Endothelial cell of umbilical vein (primary cell): ENCODE results near the gene SHOX. TPM values are rescaled to one million over a fixed set of nuclear protein-coding genes. Genes with fewer than 3 reads are reported as not detected.

Experiments used
- BruUV-seq: library from RNA; stranded (reverse); fragments of 400-500 nt; replicated peaks from 2 replicates; lab custom pipeline; 2021; lab: Mats Ljungman, UMichigan
- CTCF ChIA-PET: fragments of 300-600, 350-600 bp; sonication (Branson Sonifier 250); formaldehyde crosslinking; loops from one replicate; lab custom pipeline; 2021; ENCODE audit warnings: antibody characterized with exemption, inconsistent platforms; lab: Charles Lee
- POLR2A ChIA-PET: fragments of 300-600, 350-600 bp; sonication (Branson Sonifier 250); formaldehyde crosslinking; loops from one replicate; lab custom pipeline; 2021; ENCODE audit warnings: antibody characterized with exemption, inconsistent platforms; lab: Charles Lee
- DNase-seq: peaks from one replicate; pipeline ENCODE4 v3.0.0-alpha.2; 2011; ENCODE audit warnings: low read depth, low spot score
- FAIRE-seq: peaks from 2 replicates; lab custom pipeline; 2011; peaks lifted over from hg19 to GRCh38; lab: Jason Lieb, UNC
- H2AFZ ChIP-seq: 2 replicates; pipeline ENCODE4 v1.6.0; 2012; ENCODE audit warnings: low read depth, low read length, control low read depth, inconsistent platforms
- H3K27ac ChIP-seq: 2 replicates; pipeline ENCODE4 v1.5.1; 2011; ENCODE audit warnings: low read depth, mild to moderate bottlenecking, control low read depth, low read length, moderate library complexity; ENCODE audit not compliant: insufficient read depth
- H3K27me3 ChIP-seq, 2 experiments: 2 replicates each; pipeline versions ENCODE4 v1.6.0 to v1.6.1; 2011; ENCODE audit warnings: low read length in 2 of 2, mixed read lengths in 1 of 2; ENCODE audit not compliant: control insufficient read depth in 2 of 2, insufficient read depth in 2 of 2
- H3K36me3 ChIP-seq, 2 experiments: 2 replicates in 1 of 2; 3 replicates in 1 of 2; pipeline ENCODE4 v1.5.1; 2011; ENCODE audit warnings: low read length in 2 of 2, mild to moderate bottlenecking in 1 of 2, moderate library complexity in 1 of 2; ENCODE audit not compliant: control insufficient read depth in 2 of 2, insufficient read depth in 2 of 2; ENCODE audit errors: extremely low read depth in 1 of 2
- H3K4me1 ChIP-seq: 3 replicates; pipeline ENCODE4 v1.5.1; 2011; ENCODE audit warnings: mild to moderate bottlenecking, low read length; ENCODE audit not compliant: control insufficient read depth, insufficient read depth; ENCODE audit errors: extremely low read depth
- H3K4me2 ChIP-seq: 2 replicates; pipeline ENCODE4 v1.6.1; 2011; ENCODE audit warnings: low read length, control low read depth, mixed read lengths; ENCODE audit not compliant: insufficient read depth
- H3K4me3 ChIP-seq, 3 experiments: fragments of 200-600 bp in 1 of 3; sonication (generic), shearing (Covaris generic) in 1 of 3; replicated peaks in 1 of 3; 2 replicates each; pipeline ENCODE4 v1.5.1; 2011 to 2016; ENCODE audit warnings: control low read depth in 3 of 3, low read length in 3 of 3, mild to moderate bottlenecking in 2 of 3, inconsistent platforms in 1 of 3, low read depth in 1 of 3, moderate library complexity in 1 of 3; ENCODE audit not compliant: insufficient read depth in 1 of 3
- H3K79me2 ChIP-seq: 2 replicates; pipeline ENCODE4 v1.6.0; 2012; ENCODE audit warnings: low read length, inconsistent platforms; ENCODE audit not compliant: control insufficient read depth, insufficient read depth
- H3K9ac ChIP-seq: replicated peaks from 2 replicates; pipeline ENCODE3; 2011; ENCODE audit warnings: low read length, control low read depth; ENCODE audit not compliant: insufficient read depth; ENCODE audit errors: extremely low read depth
- H3K9me1 ChIP-seq: replicated peaks from 3 replicates; pipeline ENCODE4 v1.6.0; 2011; ENCODE audit warnings: mild to moderate bottlenecking, low read length; ENCODE audit not compliant: control insufficient read depth, insufficient read depth; ENCODE audit errors: extremely low read depth
- H3K9me3 ChIP-seq: replicated peaks from 2 replicates; pipeline ENCODE4 v1.5.1; 2012; ENCODE audit warnings: low read length, inconsistent platforms; ENCODE audit not compliant: control insufficient read depth, insufficient read depth
- H4K20me1 ChIP-seq: replicated peaks from 2 replicates; pipeline ENCODE3; 2011; ENCODE audit warnings: mild to moderate bottlenecking, low read length; ENCODE audit not compliant: control insufficient read depth, insufficient read depth; ENCODE audit errors: extremely low read depth
- CTCF ChIP-seq, 2 donors: IDR thresholded peaks; 1 replicate in 1 of 2; 2 replicates in 1 of 2; pipeline ENCODE4 v1.5.1; 2011; ENCODE audit warnings: low read length in 2 of 2, mild to moderate bottlenecking in 2 of 2, moderate library complexity in 2 of 2, control low read depth in 1 of 2, inconsistent platforms in 1 of 2, low read depth in 1 of 2; ENCODE audit not compliant: insufficient read depth in 1 of 2; ENCODE audit errors: extremely low read depth in 1 of 2
- EZH2 ChIP-seq: IDR thresholded peaks from 2 replicates; pipeline ENCODE4 v1.6.1; 2012; ENCODE audit warnings: borderline replicate concordance, low read depth, mild to moderate bottlenecking, moderate library complexity, low read length, inconsistent platforms; ENCODE audit not compliant: severe bottlenecking
- FOS ChIP-seq: IDR thresholded peaks from 2 replicates; pipeline ENCODE4 v1.6.1; 2011; ENCODE audit warnings: mild to moderate bottlenecking, low read length, moderate library complexity, borderline replicate concordance; ENCODE audit not compliant: insufficient read depth
- GATA2 ChIP-seq: IDR thresholded peaks from 2 replicates; pipeline ENCODE4 v1.7.0; 2011; ENCODE audit warnings: low read depth, mild to moderate bottlenecking, moderate library complexity, mixed read lengths, low read length; ENCODE audit not compliant: insufficient read length, insufficient read depth
- JUN ChIP-seq: IDR thresholded peaks from 2 replicates; pipeline ENCODE4 v1.6.1; 2011; ENCODE audit warnings: borderline replicate concordance, low read depth; ENCODE audit not compliant: insufficient read length, insufficient read depth
- MYC ChIP-seq: IDR thresholded peaks from one replicate; pipeline ENCODE4 v1.6.1; 2011; ENCODE audit warnings: mild to moderate bottlenecking, low read depth, low read length
- POLR2A ChIP-seq: IDR thresholded peaks from 2 replicates; pipeline ENCODE4 v1.6.1; 2012; ENCODE audit warnings: low read depth, mild to moderate bottlenecking, control low read depth, low read length
- POLR2AphosphoS5 ChIP-seq: IDR thresholded peaks from 2 replicates; pipeline ENCODE4 v1.6.1; 2012; ENCODE audit warnings: low read depth, mild to moderate bottlenecking, control low read depth, low read length, moderate library complexity; ENCODE audit not compliant: insufficient read depth
- dilution Hi-C: fragments of 300-500 bp; cut with MboI; formaldehyde crosslinking; loops from one replicate; pipeline ENCODE4 v1.15.0; 2019; ENCODE audit warnings: low sequenced_read_pairs; ENCODE audit not compliant: extremely low pct_ligation_motif_present
- intact Hi-C: fragments of 100-400 bp; cut with micrococcal nuclease; formaldehyde crosslinking; loops from one replicate; pipeline ENCODE4 v1.10.0; 2022
- polyA plus RNA-seq, 4 experiments: library from polyadenylated mRNA; depleted of rRNA in 3 of 4; stranded (reverse) in 3 of 4; unstranded in 1 of 4; fragments of >200 nt; gene quantifications; 2 replicates each; pipeline versions ENCODE4 v1.2.1 to v1.2.3, GENCODE V29; 2011 to 2012; ENCODE audit warnings: missing spikeins in 1 of 4
- total RNA-seq: library from RNA; stranded (reverse); gene quantifications from 2 replicates; pipeline ENCODE4 v1.2.3, GENCODE V29; 2021
- TF ChIP-seq, protein P1 (sequence below): IDR thresholded peaks from 2 replicates; pipeline ENCODE4 v1.6.1; 2011; ENCODE audit not compliant: insufficient read depth, insufficient read length

Gene SHOX
- total and polyA plus RNA-seq, 2 donors (not counting 3 experiments of a cell fraction or from before 2014, with no cell fraction given), result not detected

- dilution Hi-C loops (no loop called here), intact Hi-C loops (no loop called here)
- ChIA-PET POLR2A (no interaction called here), CTCF (no interaction called here)
- TF ChIP-seq POLR2AphosphoS5, result no peak
- TF ChIP-seq FOS, result no peak
- no peak for TF ChIP-seq GATA2
- TF ChIP-seq JUN, result no peak
- no peak for TF ChIP-seq EZH2
- TF ChIP-seq, protein P1, sequence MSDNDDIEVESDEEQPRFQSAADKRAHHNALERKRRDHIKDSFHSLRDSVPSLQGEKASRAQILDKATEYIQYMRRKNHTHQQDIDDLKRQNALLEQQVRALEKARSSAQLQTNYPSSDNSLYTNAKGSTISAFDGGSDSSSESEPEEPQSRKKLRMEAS, result no peak
- no peak for TF ChIP-seq CTCF (IDR thresholded peaks at IDR 0.05; ENCODE audit: extremely low read depth in 1 of 2, insufficient read depth in 1 of 2, low read depth in 1 of 2, low read length in 2 of 2)
- no peak for TF ChIP-seq POLR2A
- TF ChIP-seq MYC, result no peak
- no peak overlapping the region for H3K4me3 ChIP-seq
- H3K9me1 ChIP-seq, result no peaks in the 10 kb centered on the region
- H3K9me3 ChIP-seq, result peaks cover 6% of the 10 kb centered on the region
- no peaks in the 10 kb centered on the region for H3K79me2 ChIP-seq
- no TSS peak for BruUV-seq
- no peak overlapping the region for H3K4me2 ChIP-seq
- H3K27me3 ChIP-seq, result no peaks in the 10 kb centered on the region
- no peak overlapping the region for H2AFZ ChIP-seq
- no peak for DNase-seq
- no peaks in the 10 kb centered on the region for H3K36me3 ChIP-seq
- H4K20me1 ChIP-seq, result no peaks in the 10 kb centered on the region
- no peak overlapping the region for H3K9ac ChIP-seq
- FAIRE-seq, result no peak
- H3K4me1 ChIP-seq, result no peaks in the 10 kb centered on the region
- H3K27ac ChIP-seq, result no peak overlapping the region
Measured at GRCh38 chrX:689983-690382, 59.4 kb downstream of the SHOX start.
